ENCODE results near the gene RABGAP1. TPM values are rescaled to one million over a fixed set of nuclear protein-coding genes. Genes with fewer than 3 reads are reported as not detected.

Gene RABGAP1
- total and polyA plus RNA-seq, 2 experiments from 2014 or later: 8.5 to 33.9 TPM

DNA sequence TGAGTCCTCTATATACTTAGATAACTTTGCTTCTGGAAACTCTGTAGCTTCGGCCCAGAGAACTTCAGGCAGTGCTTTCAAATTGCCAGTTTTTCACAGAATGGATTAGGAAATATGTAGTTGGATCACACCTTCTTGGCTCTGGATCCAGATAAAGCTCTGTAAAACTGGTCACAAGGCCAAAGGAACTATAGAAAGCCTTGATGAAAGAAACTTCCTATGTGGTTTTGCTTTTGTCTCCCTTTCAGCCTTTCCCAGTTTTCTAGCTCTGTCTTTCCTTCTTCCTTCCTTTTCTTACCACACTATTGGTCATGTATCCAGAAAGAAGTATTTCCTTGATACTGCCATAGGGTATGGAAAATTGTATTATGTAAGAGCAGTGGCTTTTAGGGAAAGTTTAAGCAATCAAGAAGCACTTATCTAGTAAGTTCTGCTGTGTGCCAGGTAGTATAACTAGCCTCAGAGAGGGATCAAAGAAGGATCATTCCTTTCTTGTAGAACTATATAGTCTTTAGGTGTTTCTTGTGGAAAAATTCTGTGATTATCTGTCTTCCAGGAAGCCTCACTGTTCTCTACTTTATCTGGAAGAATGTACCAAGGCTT, 98.9 kb downstream of the RABGAP1 start:
- no peak for DNase-seq (ENCODE audit: low spot score)
- Histone ChIP-seq H3K36me3 (ENCODE audit: insufficient read depth) (no peaks in the 10 kb centered on the region), H3F3A (replicated peaks; ENCODE audit: low read depth) (no peaks in the 10 kb centered on the region), H3K4me3 (no peak overlapping the region), H3K9me2 (ENCODE audit: insufficient read depth) (no peaks in the 10 kb centered on the region), H3K4me2 (no peak overlapping the region), H3K27me3 (ENCODE audit: insufficient read depth) (no peaks in the 10 kb centered on the region), H3K4me1 (ENCODE audit: insufficient read depth) (no peaks in the 10 kb centered on the region), H2AFZ (no peak overlapping the region), H3K27ac (ENCODE audit: low read depth) (no peak overlapping the region), H4K20me1 (replicated peaks; ENCODE audit: insufficient read depth) (no peaks in the 10 kb centered on the region; the same call in 1 of the 2 replicates), H3K79me2 (replicated peaks; ENCODE audit: insufficient read depth) (no peaks in the 10 kb centered on the region)
- Mint-ChIP-seq H3K27ac (no peak overlapping the region), H3K36me3 (ENCODE audit: low read depth) (peaks cover 11% of the 10 kb centered on the region; the same call in 2 of the 3 replicates), H3K4me3 (no peak overlapping the region), H3K9me3 (no peaks in the 10 kb centered on the region), H3K27me3 (ENCODE audit: insufficient read depth, low read depth, poor library complexity) (no peaks in the 10 kb centered on the region), H3K4me1 (no peaks in the 10 kb centered on the region; the same call in 2 of the 3 replicates)
- ATAC-seq: no peak
- TF ChIP-seq EZH2phosphoT487 (IDR thresholded peaks at IDR 0.05; ENCODE audit: unreplicated experiment): no peak
- no peak for TF ChIP-seq POLR2AphosphoS5 (IDR thresholded peaks at IDR 0.05; ENCODE audit: low read depth)
- TF ChIP-seq ZNF114 (CRISPR knock-in tag; IDR thresholded peaks at IDR 0.05): no peak
- no peak for TF ChIP-seq REST (IDR thresholded peaks at IDR 0.05; ENCODE audit: unreplicated experiment)
- no peak for TF ChIP-seq ZNF331 (CRISPR knock-in tag; IDR thresholded peaks at IDR 0.05; ENCODE audit: low read depth)
- TF ChIP-seq, protein P1, sequence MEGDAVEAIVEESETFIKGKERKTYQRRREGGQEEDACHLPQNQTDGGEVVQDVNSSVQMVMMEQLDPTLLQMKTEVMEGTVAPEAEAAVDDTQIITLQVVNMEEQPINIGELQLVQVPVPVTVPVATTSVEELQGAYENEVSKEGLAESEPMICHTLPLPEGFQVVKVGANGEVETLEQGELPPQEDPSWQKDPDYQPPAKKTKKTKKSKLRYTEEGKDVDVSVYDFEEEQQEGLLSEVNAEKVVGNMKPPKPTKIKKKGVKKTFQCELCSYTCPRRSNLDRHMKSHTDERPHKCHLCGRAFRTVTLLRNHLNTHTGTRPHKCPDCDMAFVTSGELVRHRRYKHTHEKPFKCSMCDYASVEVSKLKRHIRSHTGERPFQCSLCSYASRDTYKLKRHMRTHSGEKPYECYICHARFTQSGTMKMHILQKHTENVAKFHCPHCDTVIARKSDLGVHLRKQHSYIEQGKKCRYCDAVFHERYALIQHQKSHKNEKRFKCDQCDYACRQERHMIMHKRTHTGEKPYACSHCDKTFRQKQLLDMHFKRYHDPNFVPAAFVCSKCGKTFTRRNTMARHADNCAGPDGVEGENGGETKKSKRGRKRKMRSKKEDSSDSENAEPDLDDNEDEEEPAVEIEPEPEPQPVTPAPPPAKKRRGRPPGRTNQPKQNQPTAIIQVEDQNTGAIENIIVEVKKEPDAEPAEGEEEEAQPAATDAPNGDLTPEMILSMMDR (conservative IDR thresholded peaks at IDR 0.05; ENCODE audit: low read depth in 2 of 2): no peak
- TF ChIP-seq NANOG (IDR thresholded peaks at IDR 0.05; ENCODE audit: borderline replicate concordance): no peak
- TF ChIP-seq EZH2 (IDR thresholded peaks at IDR 0.05; ENCODE audit: low read depth, unreplicated experiment): no peak
- no peak for TF ChIP-seq ZNF462 (CRISPR knock-in tag; IDR thresholded peaks at IDR 0.05)
- TF ChIP-seq, protein P2, sequence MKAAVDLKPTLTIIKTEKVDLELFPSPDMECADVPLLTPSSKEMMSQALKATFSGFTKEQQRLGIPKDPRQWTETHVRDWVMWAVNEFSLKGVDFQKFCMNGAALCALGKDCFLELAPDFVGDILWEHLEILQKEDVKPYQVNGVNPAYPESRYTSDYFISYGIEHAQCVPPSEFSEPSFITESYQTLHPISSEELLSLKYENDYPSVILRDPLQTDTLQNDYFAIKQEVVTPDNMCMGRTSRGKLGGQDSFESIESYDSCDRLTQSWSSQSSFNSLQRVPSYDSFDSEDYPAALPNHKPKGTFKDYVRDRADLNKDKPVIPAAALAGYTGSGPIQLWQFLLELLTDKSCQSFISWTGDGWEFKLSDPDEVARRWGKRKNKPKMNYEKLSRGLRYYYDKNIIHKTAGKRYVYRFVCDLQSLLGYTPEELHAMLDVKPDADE (IDR thresholded peaks at IDR 0.05): no peak

Measured in GM23338 (cell line).